Effector CD8-positive, alpha-beta T cell (primary cell): ENCODE results near the gene FREM1.

Experiments used
- DNase-seq: peaks from one replicate; lab custom pipeline; 2025; lab: John Stamatoyannopoulos, UW

Gene FREM1

GRCh38 chr9:14881006-14881405, 29.2 kb downstream of the FREM1 start:
- DNase-seq, result no peak

- no peak for DNase-seq
Observed at GRCh38 chr9:14870090-14870489, 40.1 kb downstream of the FREM1 start.

- no peak for DNase-seq
Observed at GRCh38 chr9:14869671-14870070, 40.6 kb downstream of the FREM1 start.

- DNase-seq, result no peak
Observed at GRCh38 chr9:14868772-14869583, 41.2 kb downstream of the FREM1 start.

GRCh38 chr9:14868418-14868771, 41.8 kb downstream of the FREM1 start:
- no peak for DNase-seq

GRCh38 chr9:14866200-14866749, 44.0 kb downstream of the FREM1 start:
- no peak for DNase-seq

GRCh38 chr9:14864309-14864708, 45.9 kb downstream of the FREM1 start:
- DNase-seq, result no peak

GRCh38 chr9:14863402-14863801, 46.8 kb downstream of the FREM1 start:
- DNase-seq, result no peak

- DNase-seq, result no peak
Observed at GRCh38 chr9:14857449-14858305, 52.6 kb downstream of the FREM1 start.

- DNase-seq, result no peak
Observed at GRCh38 chr9:14849851-14850250, 60.4 kb downstream of the FREM1 start.

GRCh38 chr9:14849296-14849695, 60.9 kb downstream of the FREM1 start:
- DNase-seq, result no peak

- no peak for DNase-seq
Observed at GRCh38 chr9:14846871-14847311, 63.3 kb downstream of the FREM1 start.

- no peak for DNase-seq
Observed at GRCh38 chr9:14843163-14843562, 67.1 kb downstream of the FREM1 start.

- DNase-seq, result no peak
Observed at GRCh38 chr9:14842269-14842668, 68.0 kb downstream of the FREM1 start.

- DNase-seq, result no peak
Observed at GRCh38 chr9:14838701-14839100, 71.5 kb downstream of the FREM1 start.

GRCh38 chr9:14836885-14837284, 73.3 kb downstream of the FREM1 start:
- DNase-seq, result no peak

GRCh38 chr9:14831661-14832060, 78.6 kb downstream of the FREM1 start:
- no peak for DNase-seq

- no peak for DNase-seq
Observed at GRCh38 chr9:14831074-14831473, 79.2 kb downstream of the FREM1 start.

- DNase-seq, result no peak
Observed at GRCh38 chr9:14830057-14830456, 80.2 kb downstream of the FREM1 start.

- no peak for DNase-seq
Observed at GRCh38 chr9:14829204-14829603, 81.0 kb downstream of the FREM1 start.

GRCh38 chr9:14827805-14828204, 82.4 kb downstream of the FREM1 start:
- no peak for DNase-seq

- DNase-seq, result no peak
Observed at GRCh38 chr9:14824481-14824880, 85.7 kb downstream of the FREM1 start.

- DNase-seq, result no peak
Observed at GRCh38 chr9:14823800-14824199, 86.4 kb downstream of the FREM1 start.
